AG09319 (cell line): ENCODE measurements around the gene AKAP1.

ENCODE experiments used
- DNase-seq: peaks from one replicate; pipeline ENCODE4 v3.0.0-alpha.2; 2010; ENCODE audit warnings: low read depth; ENCODE audit errors: extremely low read depth
- CTCF ChIP-seq: IDR thresholded peaks from 2 replicates; pipeline ENCODE4 v1.5.1; 2011; ENCODE audit warnings: low read depth, mild to moderate bottlenecking, inconsistent platforms, low read length, moderate library complexity

AKAP1 gene

GRCh38 chr17:57117798-57118197 is 32.8 kb downstream of the AKAP1 start:
- no peak for DNase-seq
- TF ChIP-seq CTCF = no peak

GRCh38 chr17:57120814-57121213 is 35.8 kb downstream of the AKAP1 start:
- no peak for DNase-seq
- TF ChIP-seq CTCF = no peak

GRCh38 chr17:57121308-57122042 is 36.4 kb downstream of the AKAP1 start:
- DNase-seq = no peak
- TF ChIP-seq CTCF = peak; percentile 53

- DNase-seq = no peak
- no peak for TF ChIP-seq CTCF
Observed at GRCh38 chr17:57124053-57124452, 39.0 kb downstream of the AKAP1 start.

GRCh38 chr17:57125406-57125805 is 40.4 kb downstream of the AKAP1 start:
- no peak for TF ChIP-seq CTCF
- no peak for DNase-seq

GRCh38 chr17:57125866-57126265 is 40.8 kb downstream of the AKAP1 start:
- TF ChIP-seq CTCF = no peak
- no peak for DNase-seq

- peak; percentile 75 for TF ChIP-seq CTCF
- peak; percentile 44 for DNase-seq
Observed at GRCh38 chr17:57130708-57131461, 45.8 kb downstream of the AKAP1 start.
